GM12892 (cell line): ENCODE results near the gene CCDC97.
A peak's percentile ranks its signal among the peaks of the same experiment; 100 is the strongest.

Experiments used
- DNase-seq: peaks from one replicate; pipeline ENCODE4 v3.0.0; 2011; ENCODE audit not compliant: insufficient read length
- FAIRE-seq: peaks from 2 replicates; lab custom pipeline; 2011; peaks lifted over from hg19 to GRCh38; lab: Jason Lieb, UNC
- POLR2A ChIP-seq: IDR thresholded peaks from 2 replicates; pipeline ENCODE4 v1.6.1; 2011; ENCODE audit warnings: low read depth, low read length, control low read depth
- POLR2AphosphoS5 ChIP-seq: IDR thresholded peaks from 2 replicates; pipeline ENCODE4 v1.6.1; 2011; ENCODE audit warnings: low read depth, low read length, control low read depth
- TAF1 ChIP-seq: IDR thresholded peaks from 2 replicates; pipeline ENCODE4 v1.6.1; 2011; ENCODE audit warnings: low read depth, mild to moderate bottlenecking, control low read depth, low read length, borderline replicate concordance

Gene CCDC97

GRCh38 chr19:41352279-41352608 is 42.3 kb downstream of the CCDC97 start:
- no peak for TF ChIP-seq POLR2AphosphoS5
- DNase-seq (no peak), FAIRE-seq (no peak)

- DNase-seq (peak; percentile 78), FAIRE-seq (peak; percentile 83)
- TF ChIP-seq TAF1: 0 out of 2 replicates have a peak, but pooled peaks have one; percentile 32
- no peak for TF ChIP-seq POLR2A
Observed at GRCh38 chr19:41352609-41353465, 42.9 kb downstream of the CCDC97 start.

DNA sequence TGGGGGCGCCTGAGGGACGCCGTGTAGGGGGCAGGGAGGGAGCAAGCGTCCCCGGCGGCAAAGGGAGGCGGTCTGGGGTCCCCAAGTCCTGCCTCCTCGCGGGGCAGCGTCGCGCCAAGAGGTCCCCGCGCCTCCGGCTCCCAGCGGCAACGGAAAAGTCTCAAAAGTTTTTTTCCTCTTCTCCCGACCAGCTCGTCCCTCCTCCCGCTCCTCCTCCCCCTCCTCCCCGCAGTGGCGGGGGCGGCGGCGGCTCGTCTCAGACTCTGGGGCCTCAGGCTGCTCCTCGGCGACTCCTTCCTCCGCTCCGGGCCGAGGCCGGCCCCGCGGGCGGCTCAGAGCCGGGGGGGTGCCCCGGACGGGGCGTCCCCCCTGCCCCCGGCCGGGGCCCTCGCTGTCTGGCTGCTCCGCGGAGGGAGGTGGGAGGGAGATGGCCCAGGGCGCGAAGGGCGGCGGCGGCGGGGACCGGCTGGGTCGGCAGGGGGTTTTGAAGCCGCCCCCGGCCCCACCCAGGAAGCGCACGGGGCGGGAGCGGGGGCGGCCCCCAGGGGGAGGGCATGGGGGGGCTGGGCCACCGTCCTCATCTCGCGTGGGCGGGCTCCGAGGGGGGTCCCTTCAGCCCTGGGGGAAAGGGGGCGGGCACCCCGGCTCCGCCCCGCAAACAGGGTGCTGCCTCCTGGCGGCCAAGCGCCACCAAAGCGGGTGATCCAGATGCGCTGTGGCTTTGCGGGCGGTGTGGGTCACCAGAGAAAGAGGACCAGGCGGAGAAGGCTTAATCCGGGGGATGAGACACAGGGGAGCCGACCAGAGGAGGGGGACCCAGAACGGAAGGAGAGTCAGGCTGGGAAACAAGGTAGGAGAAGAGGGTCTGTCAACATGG is 43.7 kb downstream of the CCDC97 start, which contains the start of gene TGFB1:
Gene TGFB1, minus strand, starts transcription at position 457 of the 877 bp plus-strand sequence. CDS start 878 bp downstream, outside the sequence.
- DNase-seq (peak; percentile 98), FAIRE-seq (peak; percentile 91)
- TF ChIP-seq POLR2A (peak; percentile 81), TAF1 (peak; percentile 29; the same call in 1 of the 2 replicates), POLR2AphosphoS5 (peak; percentile 49; the same call in 1 of the 2 replicates)

DNA sequence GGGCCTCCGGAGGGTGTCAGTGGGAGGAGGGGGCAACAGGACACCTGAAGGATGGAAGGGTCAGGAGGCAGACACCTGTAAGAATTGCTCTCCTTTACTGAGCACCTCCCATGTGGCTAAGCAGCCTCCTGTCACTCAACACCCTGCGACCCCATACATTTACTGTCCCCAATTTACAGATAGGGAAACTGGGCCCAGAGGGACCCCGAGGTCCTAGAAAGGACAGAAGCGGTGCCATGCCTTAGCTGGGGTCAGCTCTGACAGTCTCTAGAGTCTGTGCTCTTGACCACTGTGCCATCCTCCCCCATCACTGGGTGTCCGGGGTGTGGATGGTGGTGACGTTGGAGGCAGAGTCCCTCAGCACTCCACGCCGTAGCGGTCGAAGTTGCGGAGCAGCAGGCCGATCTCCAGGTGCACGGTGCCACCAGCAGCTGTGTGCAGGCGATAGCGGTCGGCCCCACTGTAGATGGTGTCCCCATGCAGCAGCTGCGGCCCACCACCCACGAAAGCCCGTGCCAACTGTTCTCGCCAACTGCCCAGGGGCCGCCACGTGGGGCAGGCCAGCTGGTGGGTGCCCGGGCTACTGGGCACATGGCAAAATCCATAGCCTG is 44.5 kb downstream of the CCDC97 start:
- DNase-seq: no peak
- TF ChIP-seq POLR2AphosphoS5 (no peak), POLR2A (no peak), TAF1 (no peak)
- no peak for FAIRE-seq

- FAIRE-seq: no peak
- no peak for DNase-seq
- TF ChIP-seq TAF1 (no peak), POLR2A (no peak), POLR2AphosphoS5 (no peak)
Observed at GRCh38 chr19:41355035-41355434, 45.1 kb downstream of the CCDC97 start.

GRCh38 chr19:41355802-41356201 is 45.8 kb downstream of the CCDC97 start:
- FAIRE-seq (no peak), DNase-seq (no peak)
- TF ChIP-seq POLR2AphosphoS5 (no peak), TAF1 (no peak), POLR2A (no peak)

- TF ChIP-seq TAF1: no peak
- no peak for TF ChIP-seq POLR2A
- TF ChIP-seq POLR2AphosphoS5: no peak
- no peak for DNase-seq
- no peak for FAIRE-seq
Observed at GRCh38 chr19:41356984-41357739, 47.2 kb downstream of the CCDC97 start.

GRCh38 chr19:41357746-41358145 is 47.8 kb downstream of the CCDC97 start:
- FAIRE-seq: no peak
- no peak for DNase-seq
- TF ChIP-seq POLR2AphosphoS5 (no peak), POLR2A (no peak), TAF1 (no peak)

GRCh38 chr19:41359741-41360140 is 49.8 kb downstream of the CCDC97 start:
- TF ChIP-seq POLR2AphosphoS5 (no peak), TAF1 (no peak), POLR2A (no peak)
- FAIRE-seq: no peak
- no peak for DNase-seq

GRCh38 chr19:41362143-41362847 is 52.3 kb downstream of the CCDC97 start:
- TF ChIP-seq POLR2A (no peak), TAF1 (no peak), POLR2AphosphoS5 (no peak)
- DNase-seq (no peak), FAIRE-seq (no peak)

- TF ChIP-seq POLR2A: no peak
- FAIRE-seq (no peak), DNase-seq (no peak)
Observed at GRCh38 chr19:41363371-41363752, 53.4 kb downstream of the CCDC97 start.
